Neural crest cell (in vitro differentiated cells): ENCODE data around the gene IZUMO4. TPM values are rescaled to one million over a fixed set of nuclear protein-coding genes. Genes with fewer than 3 reads are reported as not detected.

Source experiments
- DNase-seq: peaks from one replicate; pipeline ENCODE4 v3.0.0; 2021; ENCODE audit warnings: low read depth, mixed read lengths, low spot score
- H3K27ac Mint-ChIP-seq: one replicate; pipeline ENCODE4 v1.8.0; 2021; ENCODE audit warnings: mild to moderate bottlenecking, mixed read lengths; ENCODE audit not compliant: unreplicated experiment
- H3K27me3 Mint-ChIP-seq: 2 replicates; pipeline ENCODE4 v1.8.0; 2021; ENCODE audit warnings: low read depth, mild to moderate bottlenecking, mixed read lengths
- H3K36me3 Mint-ChIP-seq: 2 replicates; pipeline ENCODE4 v1.8.0; 2021; ENCODE audit warnings: low read depth, mild to moderate bottlenecking, mixed read lengths
- H3K4me1 Mint-ChIP-seq: 2 replicates; pipeline ENCODE4 v1.8.0; 2021; ENCODE audit warnings: mixed read lengths
- H3K4me3 Mint-ChIP-seq: one replicate; pipeline ENCODE4 v1.8.0; 2021; ENCODE audit warnings: mild to moderate bottlenecking, mixed read lengths
- H3K9me3 Mint-ChIP-seq: 2 replicates; pipeline ENCODE4 v1.8.0; 2021; ENCODE audit warnings: mixed read lengths
- CTCF ChIP-seq: fragments of 200-600 bp; sonication (generic); conservative IDR thresholded peaks from 2 replicates; pipeline ENCODE4 v1.5.0; 2021; ENCODE audit warnings: antibody characterized with exemption, mild to moderate bottlenecking
- total RNA-seq: library from RNA; stranded (reverse); gene quantifications from 2 replicates; pipeline ENCODE4 v1.2.1, GENCODE V29; 2021

The IZUMO4 gene
- total RNA-seq, 1 donor from 2014 or later: 5.6 TPM

GRCh38 chr19:2115324-2115723, 18.6 kb downstream of the IZUMO4 start:
- Mint-ChIP-seq H3K4me3 (no peak overlapping the region), H3K27ac (no peak overlapping the region), H3K27me3 (no peaks in the 10 kb centered on the region), H3K4me1 (no peaks in the 10 kb centered on the region), H3K9me3 (no peaks in the 10 kb centered on the region), H3K36me3 (peaks cover 8% of the 10 kb centered on the region)
- TF ChIP-seq CTCF: no peak
- no peak for DNase-seq

- H3K27ac Mint-ChIP-seq: no peak overlapping the region
- peaks cover 8% of the 10 kb centered on the region for H3K36me3 Mint-ChIP-seq
- no peaks in the 10 kb centered on the region for H3K4me1 Mint-ChIP-seq
- H3K9me3 Mint-ChIP-seq: no peaks in the 10 kb centered on the region
- no peak overlapping the region for H3K4me3 Mint-ChIP-seq
- DNase-seq: no peak
- no peaks in the 10 kb centered on the region for H3K27me3 Mint-ChIP-seq
- no peak for TF ChIP-seq CTCF
Observed at GRCh38 chr19:2115911-2116426, 19.3 kb downstream of the IZUMO4 start.

GRCh38 chr19:2116507-2116906, 19.8 kb downstream of the IZUMO4 start:
- Mint-ChIP-seq H3K4me1 (no peaks in the 10 kb centered on the region), H3K27ac (no peak overlapping the region), H3K9me3 (no peaks in the 10 kb centered on the region), H3K4me3 (no peak overlapping the region), H3K27me3 (no peaks in the 10 kb centered on the region), H3K36me3 (peaks cover 8% of the 10 kb centered on the region)
- DNase-seq: no peak
- no peak for TF ChIP-seq CTCF

GRCh38 chr19:2117215-2117960, 20.7 kb downstream of the IZUMO4 start:
- no peak for TF ChIP-seq CTCF
- no peak overlapping the region for H3K4me3 Mint-ChIP-seq
- H3K36me3 Mint-ChIP-seq: peaks cover 8% of the 10 kb centered on the region
- no peaks in the 10 kb centered on the region for H3K4me1 Mint-ChIP-seq
- H3K27me3 Mint-ChIP-seq: no peaks in the 10 kb centered on the region
- no peaks in the 10 kb centered on the region for H3K9me3 Mint-ChIP-seq
- no peak for DNase-seq
- no peak overlapping the region for H3K27ac Mint-ChIP-seq

GRCh38 chr19:2118438-2118837, 21.7 kb downstream of the IZUMO4 start:
- peaks cover 6% of the 10 kb centered on the region for H3K36me3 Mint-ChIP-seq
- no peaks in the 10 kb centered on the region for H3K27me3 Mint-ChIP-seq
- no peak overlapping the region for H3K27ac Mint-ChIP-seq
- no peak for TF ChIP-seq CTCF
- DNase-seq: no peak
- no peak overlapping the region for H3K4me3 Mint-ChIP-seq
- H3K9me3 Mint-ChIP-seq: no peaks in the 10 kb centered on the region
- H3K4me1 Mint-ChIP-seq: no peaks in the 10 kb centered on the region
